HG03432 (cell line): Measurements from ENCODE around the gene ATRAID.

Experiments used
- ATAC-seq: cut with Tn5 transposase; IDR thresholded peaks from one replicate; pipeline ENCODE4 v1.9.1; 2021; ENCODE audit warnings: mild to moderate bottlenecking, moderate library complexity; ENCODE audit not compliant: unreplicated experiment

The ATRAID gene

DNA sequence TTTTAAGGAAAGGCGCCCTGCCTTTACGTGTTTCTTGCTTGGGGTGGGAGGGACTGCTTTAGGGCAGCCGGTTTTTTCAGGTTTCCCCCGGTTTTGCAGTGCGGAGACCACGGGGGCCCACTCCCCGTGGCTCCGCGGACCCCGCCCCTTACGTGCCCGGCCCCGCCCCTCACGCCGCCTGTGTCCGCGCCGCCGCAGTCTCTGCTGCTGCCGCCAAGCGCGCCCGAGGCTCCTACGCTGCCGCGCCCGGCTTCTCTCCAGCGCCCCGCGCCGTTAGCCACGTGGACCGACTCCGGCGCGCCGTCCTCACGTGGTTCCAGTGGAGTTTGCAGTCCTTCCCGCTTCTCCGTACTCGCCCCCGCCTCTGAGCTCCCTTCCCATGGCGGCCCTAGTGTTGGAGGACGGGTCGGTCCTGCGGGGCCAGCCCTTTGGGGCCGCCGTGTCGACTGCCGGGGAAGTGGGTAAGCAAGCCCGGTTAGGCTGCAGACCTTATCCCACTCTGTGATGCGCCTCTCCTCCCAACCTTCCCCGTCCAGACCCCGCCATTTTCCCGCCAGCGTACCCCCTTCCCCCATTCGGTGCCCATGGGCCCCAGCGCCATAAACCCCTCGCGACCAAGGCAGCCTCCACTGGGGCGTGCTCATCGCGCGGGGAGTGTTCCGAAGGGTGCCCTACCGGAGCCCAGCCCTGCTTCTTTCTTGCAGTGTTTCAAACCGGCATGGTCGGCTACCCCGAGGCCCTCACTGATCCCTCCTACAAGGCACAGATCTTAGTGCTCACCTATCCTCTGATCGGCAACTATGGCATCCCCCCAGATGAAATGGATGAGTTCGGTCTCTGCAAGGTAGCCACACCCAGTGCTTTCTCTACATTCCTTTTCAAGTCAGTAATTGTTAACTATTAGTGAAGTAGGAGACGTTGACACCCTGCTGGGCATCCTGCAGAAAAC lies 5.6 kb downstream of the ATRAID start, which contains the start of gene CAD:
Gene CAD (plus strand): TSS at position 197 of the 949 bp plus-strand sequence. CDS start 183 bp downstream, at position 380.
- ATAC-seq = peak; percentile 76

- no peak for ATAC-seq
Measured at GRCh38 chr2:27218614-27219013, 6.8 kb downstream of the ATRAID start.

DNA sequence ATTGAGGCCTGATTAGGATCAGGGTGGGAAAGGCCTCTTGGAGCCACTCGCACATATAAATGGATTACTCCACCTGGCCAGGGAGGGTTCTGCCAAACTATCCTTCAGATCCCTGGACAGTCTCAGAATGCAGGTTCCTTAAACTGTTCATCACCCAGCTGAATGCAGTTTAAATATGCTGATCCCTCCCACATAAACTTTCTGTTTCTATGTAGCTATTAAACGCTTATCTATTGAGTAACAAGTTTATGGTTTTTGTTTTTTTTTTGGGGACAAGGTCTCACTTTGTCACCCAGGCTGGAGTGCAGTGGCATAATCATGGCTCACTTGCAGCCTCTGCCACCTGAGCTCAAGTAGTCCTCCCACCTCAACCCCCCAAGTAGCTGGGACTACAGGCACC lies 7.2 kb downstream of the ATRAID start:
- no peak for ATAC-seq

DNA sequence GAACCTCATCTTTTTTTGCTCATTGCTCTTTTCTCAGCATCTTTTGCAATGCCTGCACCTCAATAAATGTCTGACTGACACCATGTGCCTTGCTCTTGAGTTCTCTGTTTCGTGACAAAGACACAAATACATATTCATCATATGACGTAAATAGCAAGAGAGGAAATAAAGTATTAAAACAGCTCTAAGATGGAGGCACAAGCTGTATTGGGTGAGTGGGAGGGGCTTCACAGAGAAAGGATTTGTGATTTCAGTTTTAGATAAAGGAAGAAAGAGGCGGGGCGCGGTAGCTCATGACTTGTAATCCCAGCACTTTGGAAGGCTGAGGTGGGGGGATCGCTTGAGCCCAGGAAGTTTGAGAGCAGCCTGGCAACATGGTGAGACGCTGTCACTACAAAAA lies 8.2 kb downstream of the ATRAID start:
- ATAC-seq = no peak

- ATAC-seq = no peak
Measured at GRCh38 chr2:27221166-27221565, 9.3 kb downstream of the ATRAID start.

GRCh38 chr2:27222407-27222806 lies 10.6 kb downstream of the ATRAID start:
- no peak for ATAC-seq

GRCh38 chr2:27223416-27223815 lies 11.6 kb downstream of the ATRAID start:
- ATAC-seq = no peak

GRCh38 chr2:27225526-27225925 lies 13.7 kb downstream of the ATRAID start:
- ATAC-seq = no peak

- no peak for ATAC-seq
Measured at GRCh38 chr2:27227501-27227900, 15.7 kb downstream of the ATRAID start.

GRCh38 chr2:27231921-27232320 lies 20.1 kb downstream of the ATRAID start:
- ATAC-seq = no peak

DNA sequence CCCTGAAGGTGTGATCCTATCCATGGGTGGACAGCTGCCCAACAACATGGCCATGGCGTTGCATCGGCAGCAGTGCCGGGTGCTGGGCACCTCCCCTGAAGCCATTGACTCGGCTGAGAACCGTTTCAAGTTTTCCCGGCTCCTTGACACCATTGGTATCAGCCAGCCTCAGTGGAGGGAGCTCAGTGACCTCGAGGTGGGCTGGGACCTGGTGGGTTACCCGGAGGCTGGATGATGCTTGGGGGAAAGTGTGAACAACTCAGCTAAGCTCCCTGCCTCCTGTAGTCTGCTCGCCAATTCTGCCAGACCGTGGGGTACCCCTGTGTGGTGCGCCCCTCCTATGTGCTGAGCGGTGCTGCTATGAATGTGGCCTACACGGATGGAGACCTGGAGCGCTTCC lies 21.5 kb downstream of the ATRAID start:
- ATAC-seq = no peak

DNA sequence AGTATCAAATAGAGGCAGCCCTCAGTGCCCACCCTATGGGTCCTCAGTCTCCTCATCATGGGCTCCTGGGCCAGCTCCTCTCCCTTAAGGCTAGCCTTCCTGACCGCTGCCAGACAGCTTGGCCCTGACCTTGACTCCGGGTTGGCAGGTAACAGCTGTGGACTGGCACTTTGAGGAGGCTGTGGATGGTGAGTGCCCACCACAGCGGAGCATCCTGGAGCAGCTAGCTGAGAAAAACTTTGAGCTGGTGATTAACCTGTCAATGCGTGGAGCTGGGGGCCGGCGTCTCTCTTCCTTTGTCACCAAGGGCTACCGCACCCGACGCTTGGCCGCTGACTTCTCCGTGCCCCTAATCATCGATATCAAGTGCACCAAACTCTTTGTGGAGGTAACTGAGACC lies 24.3 kb downstream of the ATRAID start:
- ATAC-seq = no peak

GRCh38 chr2:27236626-27237025 lies 24.8 kb downstream of the ATRAID start:
- ATAC-seq = no peak

DNA sequence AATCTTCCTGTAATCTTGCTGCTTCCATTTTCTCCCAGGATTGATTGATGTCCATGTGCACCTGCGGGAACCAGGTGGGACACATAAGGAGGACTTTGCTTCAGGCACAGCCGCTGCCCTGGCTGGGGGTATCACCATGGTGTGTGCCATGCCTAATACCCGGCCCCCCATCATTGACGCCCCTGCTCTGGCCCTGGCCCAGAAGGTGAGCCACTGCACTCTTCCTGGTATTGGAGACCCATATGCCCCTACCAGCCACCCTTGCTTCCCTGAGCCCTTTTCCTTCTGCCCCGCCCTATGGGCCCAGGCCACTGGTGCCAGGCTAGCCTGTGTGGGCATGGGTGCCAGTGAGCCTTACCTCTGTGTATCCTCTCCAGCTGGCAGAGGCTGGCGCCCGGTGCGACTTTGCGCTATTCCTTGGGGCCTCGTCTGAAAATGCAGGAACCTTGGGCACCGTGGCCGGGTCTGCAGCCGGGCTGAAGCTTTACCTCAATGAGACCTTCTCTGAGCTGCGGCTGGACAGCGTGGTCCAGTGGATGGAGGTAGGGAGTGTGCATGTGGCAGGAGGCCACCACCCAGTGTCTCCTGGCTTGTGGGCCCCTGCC lies 25.6 kb downstream of the ATRAID start:
- ATAC-seq = no peak

- no peak for ATAC-seq
Measured at GRCh38 chr2:27238976-27239375, 27.1 kb downstream of the ATRAID start.

DNA sequence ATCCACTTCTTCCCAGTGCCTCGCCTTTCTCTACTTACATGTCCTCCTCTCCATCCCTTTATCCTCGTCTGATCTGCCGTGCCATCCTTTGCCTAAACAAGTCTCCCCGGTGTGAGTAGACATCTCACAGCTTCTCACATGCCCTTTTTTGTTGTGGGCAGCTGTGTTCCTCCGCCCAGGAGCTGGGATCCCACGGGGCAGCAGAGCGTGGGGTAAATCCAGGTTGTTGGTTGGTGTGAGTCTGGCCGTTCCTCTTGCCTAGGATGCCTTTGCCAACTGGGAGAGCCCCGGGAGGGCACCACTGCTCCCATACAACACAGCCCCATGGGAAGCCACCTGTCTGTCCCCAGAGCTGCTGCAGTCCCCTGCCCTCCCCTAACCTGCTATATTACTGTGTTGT lies 28.6 kb downstream of the ATRAID start:
- ATAC-seq = no peak

- no peak for ATAC-seq
Measured at GRCh38 chr2:27241761-27242613, 30.1 kb downstream of the ATRAID start.

DNA sequence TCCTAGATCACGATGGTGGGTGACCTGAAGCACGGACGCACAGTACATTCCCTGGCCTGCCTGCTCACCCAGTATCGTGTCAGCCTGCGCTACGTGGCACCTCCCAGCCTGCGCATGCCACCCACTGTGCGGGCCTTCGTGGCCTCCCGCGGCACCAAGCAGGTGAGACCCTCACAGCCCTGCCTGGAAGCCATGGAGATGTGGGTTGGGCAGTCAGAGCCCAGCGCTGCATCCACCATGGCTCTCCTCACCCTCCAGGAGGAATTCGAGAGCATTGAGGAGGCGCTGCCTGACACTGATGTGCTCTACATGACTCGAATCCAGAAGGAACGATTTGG lies 30.7 kb downstream of the ATRAID start:
- ATAC-seq = no peak

- ATAC-seq = no peak
Measured at GRCh38 chr2:27243391-27244130, 31.7 kb downstream of the ATRAID start.

DNA sequence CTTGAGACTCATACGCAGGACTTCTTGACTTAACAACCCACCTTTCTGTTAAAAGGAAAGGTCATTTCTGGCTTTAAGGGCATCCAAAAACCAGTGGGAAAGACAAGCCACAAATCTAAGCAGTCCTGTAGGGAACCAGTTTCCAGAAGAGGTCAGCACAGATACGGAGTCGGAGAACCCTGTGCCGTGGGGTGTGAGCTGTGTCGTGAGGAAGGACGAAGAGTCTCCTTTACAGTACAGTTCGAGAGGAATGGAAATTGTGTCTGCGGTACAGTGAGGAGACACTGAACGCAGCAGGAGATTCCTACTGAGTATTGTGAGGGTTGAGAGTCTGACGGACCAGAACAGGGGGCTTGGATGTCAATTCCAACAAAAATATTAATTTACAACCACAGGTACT lies 33.3 kb downstream of the ATRAID start:
- ATAC-seq = no peak

- no peak for ATAC-seq
Measured at GRCh38 chr2:27245626-27246025, 33.8 kb downstream of the ATRAID start.
